Activated CD8-positive, alpha-beta memory T cell treated with anti-CD3 and anti-CD28 coated beads, Interleukin-2, amount 50 U/mL, for 48 hours (primary cell): ENCODE data around the gene MAMLD1.
A peak's percentile ranks its signal among the peaks of the same experiment; 100 is the strongest.

Experiments
- DNase-seq: peaks from one replicate; pipeline ENCODE4 v3.0.0-alpha.2; 2020

Gene MAMLD1

GRCh38 chrX:150540965-150541364 lies 177.8 kb downstream of the MAMLD1 start:
- DNase-seq, result no peak

GRCh38 chrX:150542846-150543229 lies 179.7 kb downstream of the MAMLD1 start:
- DNase-seq, result no peak

DNA sequence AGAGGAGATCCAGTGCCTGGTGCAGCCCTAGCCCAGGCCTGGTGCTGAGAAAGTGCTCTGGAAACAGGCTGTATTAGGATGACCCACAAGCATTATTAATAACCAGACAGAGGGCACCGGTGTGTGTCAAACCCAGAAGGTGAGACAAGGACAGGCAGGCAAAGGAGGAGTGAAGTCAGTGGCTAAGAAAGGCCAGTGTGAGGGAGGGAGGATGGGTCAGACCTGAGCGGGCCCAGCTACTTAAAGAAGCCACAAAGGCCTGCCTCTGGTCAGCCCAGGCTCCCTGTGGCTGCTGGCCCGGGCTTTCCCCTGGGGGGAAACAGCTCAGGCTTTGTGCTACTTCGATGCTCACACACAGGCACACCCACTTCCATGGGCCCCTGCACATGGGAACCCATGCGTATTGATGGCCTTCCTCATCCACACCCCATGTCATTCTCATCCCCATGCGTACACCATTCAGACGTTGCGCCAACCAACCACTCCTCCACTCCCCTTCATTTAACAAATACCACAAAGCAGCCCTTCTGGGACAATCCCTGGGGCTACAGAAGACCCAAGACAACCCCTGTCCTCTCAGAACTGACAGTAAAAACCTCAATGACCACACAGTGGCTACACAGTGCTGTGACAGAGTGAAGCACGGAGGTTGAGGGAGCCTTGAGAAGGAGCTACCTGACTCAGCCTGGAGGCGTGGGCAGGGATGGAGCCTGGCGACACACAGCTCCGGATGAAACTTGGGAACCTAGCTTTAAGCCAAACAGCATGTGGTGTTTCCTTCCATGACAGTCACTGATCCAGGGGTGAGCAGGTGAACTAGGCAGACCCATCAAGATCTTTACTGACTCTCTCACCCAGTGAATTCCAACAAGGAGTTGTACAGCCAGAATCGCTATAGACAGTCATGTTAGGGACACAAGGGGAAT lies 180.4 kb downstream of the MAMLD1 start:
- no peak for DNase-seq

DNA sequence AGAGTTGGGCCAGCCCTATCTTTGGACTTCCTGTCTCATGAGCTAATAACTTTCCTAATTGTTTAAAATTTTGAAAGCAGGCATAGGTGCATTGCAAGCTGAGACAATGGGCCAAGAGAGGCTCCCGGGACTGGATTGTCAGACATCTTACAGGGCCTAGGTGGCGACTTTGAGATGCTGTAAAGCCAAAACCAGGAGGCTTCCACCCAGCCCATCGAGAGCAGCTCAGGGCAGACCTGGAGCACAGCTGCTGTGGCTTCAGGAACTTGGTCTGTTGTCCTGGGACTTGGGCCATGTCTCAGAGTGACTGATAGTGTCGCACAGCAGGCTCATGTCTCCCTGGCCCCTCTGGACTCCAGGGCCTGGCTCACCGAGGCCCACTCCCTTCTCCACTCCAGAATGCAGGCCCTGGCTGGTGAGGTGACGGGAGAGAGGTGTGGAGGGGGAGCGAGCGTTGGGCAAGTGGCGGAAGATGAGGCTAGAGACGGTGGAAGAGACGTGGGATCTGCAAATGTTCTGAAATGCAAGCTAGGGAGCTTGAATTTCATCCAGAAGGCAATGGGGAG lies 181.2 kb downstream of the MAMLD1 start:
- DNase-seq, result no peak

DNA sequence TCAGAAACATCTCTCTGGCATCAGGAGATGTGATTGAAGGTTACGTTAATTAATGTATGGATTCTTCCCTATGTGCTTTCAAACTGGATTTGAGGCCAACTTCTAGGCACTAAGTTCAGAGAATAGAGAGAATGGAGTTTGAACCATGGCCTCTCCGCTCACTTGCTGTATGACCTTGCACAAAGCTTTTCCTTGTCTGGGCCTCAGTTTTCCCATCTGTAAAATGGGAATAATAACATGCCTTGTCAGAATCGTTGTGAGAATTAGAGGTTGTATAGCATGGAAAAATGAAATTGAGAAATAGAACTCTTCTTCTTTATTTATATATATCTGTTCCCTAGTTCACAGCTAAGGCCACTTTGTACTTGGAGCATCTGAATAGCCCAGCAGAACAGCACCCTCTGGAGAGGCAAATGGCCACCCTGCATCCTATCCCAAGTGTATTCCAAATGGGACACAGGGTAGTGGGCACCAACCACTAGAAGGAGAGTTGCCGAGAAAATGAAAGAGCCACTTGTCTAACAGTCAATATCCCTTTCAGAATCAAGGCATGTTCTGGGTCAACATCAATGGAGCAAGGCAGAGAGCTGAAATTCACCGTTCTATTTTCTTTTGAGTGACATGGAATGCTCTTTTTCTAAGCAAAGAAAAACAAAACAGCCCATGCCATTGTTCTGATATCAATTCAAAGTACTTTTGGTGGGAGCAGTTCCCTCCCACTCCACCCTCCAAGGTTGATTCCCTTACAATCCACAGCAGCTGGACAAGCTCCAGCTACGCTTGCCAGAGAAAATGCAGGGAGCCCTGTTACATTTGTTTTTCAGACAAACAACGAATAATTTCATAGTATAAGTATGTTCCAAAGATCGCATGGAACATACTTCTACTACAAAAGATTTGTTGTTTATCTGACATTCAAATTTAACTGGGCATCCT lies 182.0 kb downstream of the MAMLD1 start:
- DNase-seq, result no peak

GRCh38 chrX:150546711-150547153 lies 183.6 kb downstream of the MAMLD1 start:
- DNase-seq, result no peak

- DNase-seq, result peak; percentile 59
Measured at GRCh38 chrX:150547375-150548115, 184.4 kb downstream of the MAMLD1 start.

GRCh38 chrX:150548251-150548650 lies 185.1 kb downstream of the MAMLD1 start:
- DNase-seq, result no peak

DNA sequence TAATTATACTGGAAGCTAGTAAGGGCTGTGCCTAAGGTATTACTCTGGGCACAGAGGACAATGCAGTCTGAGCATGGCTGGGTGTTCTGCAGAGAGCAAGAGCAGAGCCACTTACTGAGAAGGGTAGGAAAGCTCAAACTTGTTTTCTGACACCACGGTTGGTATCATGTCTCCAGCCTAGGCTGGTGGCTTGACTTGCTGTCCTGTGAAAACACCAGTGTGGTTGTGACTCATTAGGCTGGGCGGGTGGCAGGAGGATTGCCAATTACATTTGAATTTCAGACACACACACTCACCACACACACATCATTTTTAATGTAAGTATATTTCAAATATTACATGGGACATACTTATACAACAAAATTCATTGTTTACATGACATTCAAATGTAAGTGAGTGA lies 185.6 kb downstream of the MAMLD1 start:
- no peak for DNase-seq

GRCh38 chrX:150551963-150552362 lies 188.8 kb downstream of the MAMLD1 start:
- no peak for DNase-seq

DNA sequence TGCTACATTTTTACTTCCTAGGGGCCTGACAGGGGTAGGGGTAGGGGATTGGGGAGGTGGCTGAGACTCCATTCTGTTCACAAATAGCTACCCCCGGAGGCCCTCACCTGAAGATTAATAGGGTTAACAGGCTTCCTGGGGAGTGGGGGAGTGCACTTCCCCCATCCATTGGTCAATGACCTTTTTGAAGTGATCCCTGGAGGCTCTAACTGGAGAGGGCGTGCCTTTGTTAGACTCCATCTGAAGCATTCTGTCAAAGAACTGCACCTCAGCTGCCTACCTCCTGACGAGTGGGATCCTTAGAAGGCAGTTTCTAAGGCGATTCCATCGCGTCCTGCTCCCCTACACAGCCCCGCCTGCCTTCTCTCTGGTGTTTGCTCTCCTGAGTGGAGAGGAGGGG lies 195.3 kb downstream of the MAMLD1 start:
- DNase-seq, result no peak
